HCT116 (cell line): ENCODE results near the gene GALNT2. TPM values are rescaled to one million over a fixed set of nuclear protein-coding genes. Genes with fewer than 3 reads are reported as not detected.

Experiments used
- ATAC-seq: fragments of 200-7000 bp; cut with Tn5 transposase; 2 replicates; pipeline ENCODE4 v1.9.1; 2020; ENCODE audit warnings: mild to moderate bottlenecking, moderate library complexity
- BruUV-seq: library from RNA; stranded (reverse); fragments of 400-500 nt; replicated peaks from 2 replicates; lab custom pipeline; 2021; lab: Mats Ljungman, UMichigan
- CTCF ChIA-PET: fragments of 300-600 bp; sonication (Branson Sonifier 250); formaldehyde crosslinking; loops from one replicate; lab custom pipeline; 2021; ENCODE audit warnings: antibody characterized with exemption; lab: Charles Lee
- POLR2A ChIA-PET: fragments of 300-600, 350-600 bp; sonication (Branson Sonifier 250); formaldehyde crosslinking; loops from one replicate; lab custom pipeline; 2021; ENCODE audit warnings: antibody characterized with exemption; lab: Charles Lee
- RAD21 ChIA-PET, 2 experiments: fragments of 300-600 bp; sonication (Branson Sonifier 250); formaldehyde crosslinking; loops; one replicate each; lab custom pipeline; 2023; ENCODE audit warnings: low total read pairs in 2 of 2; ENCODE audit not compliant: uncharacterized antibody in 2 of 2, unreplicated experiment in 2 of 2, low non-redundant PET in 1 of 2; lab: Charles Lee
- DNase-seq: peaks from one replicate; pipeline ENCODE4 v3.0.0-alpha.2; 2010; ENCODE audit warnings: low read depth, low spot score
- H2AFZ ChIP-seq: fragments of 200-600 bp; shearing (Covaris generic), sonication (generic); 2 replicates; pipeline ENCODE4 v1.6.1; 2017; ENCODE audit warnings: low read depth, mixed run types, mixed read lengths, antibody characterized with exemption, low read length; ENCODE audit not compliant: poor library complexity, severe bottlenecking
- H3K27ac ChIP-seq: 2 replicates; pipeline ENCODE4 v1.5.1; 2012; ENCODE audit warnings: low read depth, low read length
- H3K27me3 ChIP-seq: fragments of 200-600 bp; sonication (generic); 2 replicates; pipeline ENCODE4 v1.6.1; 2016; ENCODE audit warnings: mixed run types, low read length, mixed read lengths; ENCODE audit not compliant: insufficient read depth
- H3K36me3 ChIP-seq, 2 experiments: fragments of 200-500 bp in 1 of 2; fragments of 200-600 bp in 1 of 2; sonication (Bioruptor generic) in 1 of 2; sonication (generic) in 1 of 2; 2 replicates each; pipeline versions ENCODE4 v1.5.1 to v1.6.1; 2014 to 2016; ENCODE audit warnings: low read length in 2 of 2, inconsistent platforms in 1 of 2, mixed read lengths in 1 of 2, mixed run types in 1 of 2; ENCODE audit not compliant: insufficient read depth in 2 of 2, control insufficient read depth in 1 of 2
- H3K4me1 ChIP-seq, 2 experiments: fragments of 200-600 bp in 1 of 2; sonication (generic) in 1 of 2; 2 replicates each; pipeline versions ENCODE4 v1.5.1 to v1.6.1; 2012 to 2017; ENCODE audit warnings: low read length in 2 of 2, inconsistent platforms in 1 of 2, mild to moderate bottlenecking in 1 of 2, mixed read lengths in 1 of 2, mixed run types in 1 of 2, moderate library complexity in 1 of 2; ENCODE audit not compliant: insufficient read depth in 2 of 2, control insufficient read depth in 1 of 2
- H3K4me2 ChIP-seq: fragments of 200-600 bp; sonication (generic); 2 replicates; pipeline ENCODE4 v1.6.1; 2017; ENCODE audit warnings: mixed run types, low read length, mixed read lengths
- H3K4me3 ChIP-seq, 2 experiments: fragments of 200-600 bp in 1 of 2; sonication (generic) in 1 of 2; replicated peaks in 1 of 2; 2 replicates each; pipeline ENCODE4 v1.5.1; 2011 to 2016; ENCODE audit warnings: low read length in 2 of 2, control low read depth in 1 of 2, low read depth in 1 of 2, mild to moderate bottlenecking in 1 of 2, mixed read lengths in 1 of 2, mixed run types in 1 of 2
- H3K79me2 ChIP-seq: fragments of 200-600 bp; sonication (generic); 2 replicates; pipeline ENCODE4 v1.6.1; 2017; ENCODE audit warnings: mild to moderate bottlenecking, mixed run types, low read length, moderate library complexity, mixed read lengths; ENCODE audit not compliant: insufficient read depth
- H3K9ac ChIP-seq: fragments of 200-600 bp; sonication (generic); 2 replicates; pipeline ENCODE4 v1.6.1; 2016; ENCODE audit warnings: low read length, mixed read lengths
- H3K9me2 ChIP-seq: fragments of 200-600 bp; sonication (generic), shearing (Covaris generic); 2 replicates; pipeline ENCODE4 v1.6.1; 2017; ENCODE audit warnings: mixed run types, mild to moderate bottlenecking, moderate library complexity; ENCODE audit not compliant: insufficient read depth
- H3K9me3 ChIP-seq, 2 experiments: fragments of 200-500 bp in 1 of 2; fragments of 200-600 bp in 1 of 2; sonication (Bioruptor generic) in 1 of 2; sonication (generic) in 1 of 2; 2 replicates each; pipeline ENCODE4 v1.6.1; 2014 to 2017; ENCODE audit warnings: low read length in 2 of 2, mixed read lengths in 2 of 2, inconsistent platforms in 1 of 2, low read depth in 1 of 2, mild to moderate bottlenecking in 1 of 2, mixed run types in 1 of 2, moderate library complexity in 1 of 2; ENCODE audit not compliant: control insufficient read depth in 1 of 2, insufficient read depth in 1 of 2
- H4K20me1 ChIP-seq: fragments of 200-600 bp; sonication (generic), shearing (Covaris generic); 2 replicates; pipeline ENCODE4 v1.6.1; 2017; ENCODE audit warnings: mixed run types, mild to moderate bottlenecking, moderate library complexity; ENCODE audit not compliant: insufficient read depth
- CBX3 ChIP-seq: IDR thresholded peaks from 2 replicates; pipeline ENCODE4 v1.6.1; 2012; ENCODE audit warnings: low read depth
- FOSL1 ChIP-seq: IDR thresholded peaks from 2 replicates; pipeline ENCODE4 v1.6.1; 2012; ENCODE audit warnings: low read depth
- JUND ChIP-seq: IDR thresholded peaks from 2 replicates; pipeline ENCODE4 v1.6.1; 2012
- POLR2A ChIP-seq: IDR thresholded peaks from 2 replicates; pipeline ENCODE4 v1.7.0; 2011; ENCODE audit warnings: borderline replicate concordance; ENCODE audit not compliant: insufficient read depth, insufficient read length; ENCODE audit errors: extremely low read depth
- POLR2AphosphoS5 ChIP-seq: IDR thresholded peaks from 2 replicates; pipeline ENCODE4 v1.6.1; 2011; ENCODE audit warnings: mild to moderate bottlenecking, low read depth, low read length, moderate library complexity
- RAD21 ChIP-seq: IDR thresholded peaks from 2 replicates; pipeline ENCODE4 v1.6.1; 2012; ENCODE audit warnings: low read depth, mild to moderate bottlenecking
- REST ChIP-seq: IDR thresholded peaks from 2 replicates; pipeline ENCODE4 v1.6.1; 2012; ENCODE audit warnings: low read depth
- SIN3A ChIP-seq: IDR thresholded peaks from 2 replicates; pipeline ENCODE4 v1.6.1; 2012; ENCODE audit warnings: low read depth
- TCF7L2 ChIP-seq: IDR thresholded peaks from 2 replicates; pipeline ENCODE4 v1.7.0; 2011; ENCODE audit warnings: borderline replicate concordance, inconsistent platforms; ENCODE audit not compliant: insufficient read depth, insufficient read length; ENCODE audit errors: extremely low read depth
- YY1 ChIP-seq: IDR thresholded peaks from 2 replicates; pipeline ENCODE4 v1.6.1; 2011; ENCODE audit warnings: low read length, low read depth, moderate library complexity, mild to moderate bottlenecking; ENCODE audit not compliant: insufficient replicate concordance; ENCODE audit errors: extremely low read depth
- ZNF274 ChIP-seq: fragments of 200-500 bp; sonication (Bioruptor generic); IDR thresholded peaks from 2 replicates; pipeline ENCODE4 v1.6.1; 2014; ENCODE audit warnings: mild to moderate bottlenecking, low read depth, low read length, inconsistent platforms
- intact Hi-C: fragments of 100-400 bp; cut with micrococcal nuclease; formaldehyde crosslinking; loops from 2 replicates; pipeline ENCODE4 v1.10.0; 2022
- total RNA-seq: library from RNA; stranded (reverse); gene quantifications from one replicate; pipeline ENCODE4 v1.2.1, GENCODE V29; 2021; ENCODE audit not compliant: unreplicated experiment

The GALNT2 gene
- total RNA-seq, 1 experiment from 2014 or later = 40.8 TPM

GRCh38 chr1:230136453-230137336, 69.7 kb downstream of the GALNT2 start (continued):
- TF ChIP-seq TCF7L2 = no peak
- no peak for TF ChIP-seq ZNF274
- TF ChIP-seq CBX3 = no peak

GRCh38 chr1:230137337-230137815, 70.3 kb downstream of the GALNT2 start:
- no peak overlapping the region for H3K4me3 ChIP-seq
- no peaks in the 10 kb centered on the region for H3K9me2 ChIP-seq
- ChIA-PET POLR2A (no interaction called here), RAD21 (no interaction called here), CTCF (no interaction called here)
- H3K27ac ChIP-seq = no peak overlapping the region
- no peaks in the 10 kb centered on the region for H4K20me1 ChIP-seq
- intact Hi-C loops = no loop called here
- DNase-seq = no peak
- H3K79me2 ChIP-seq = no peaks in the 10 kb centered on the region
- H3K9me3 ChIP-seq = no peaks in the 10 kb centered on the region
- H3K4me1 ChIP-seq = peaks cover 0 to 10% of the 10 kb centered on the region in 2 experiments; a peak in 2 of 4 replicates
- H2AFZ ChIP-seq = no peak overlapping the region
- no peak for TF ChIP-seq POLR2A
- TF ChIP-seq POLR2AphosphoS5 = no peak
- no peak for TF ChIP-seq FOSL1
- no peak for TF ChIP-seq ZNF274
- no peak for TF ChIP-seq REST
- no peak for TF ChIP-seq YY1
- no peak for TF ChIP-seq JUND
- TF ChIP-seq RAD21 = no peak
- TF ChIP-seq SIN3A = no peak
- no peak overlapping the region for H3K9ac ChIP-seq
- no TSS peak for BruUV-seq
- ATAC-seq = no peak
- H3K27me3 ChIP-seq = no peaks in the 10 kb centered on the region
- no peaks in the 10 kb centered on the region for H3K36me3 ChIP-seq
- no peak overlapping the region for H3K4me2 ChIP-seq
